Sigmoid colon (tissue), 7 donors: Measurements from ENCODE around the gene GALR1. TPM values are rescaled to one million over a fixed set of nuclear protein-coding genes. Genes with fewer than 3 reads are reported as not detected.

Experiments
- DNase-seq: peaks from one replicate; pipeline ENCODE4 v3.0.0-alpha.2; 2019
- H3K27ac ChIP-seq, 4 donors: fragments of 200-600 bp; sonication (generic); one replicate each; pipeline ENCODE4 v1.5.1; 2016 to 2019; ENCODE audit warnings: mild to moderate bottlenecking in 1 of 4
- H3K27me3 ChIP-seq, 3 donors: fragments of 200-600 bp; sonication (generic); one replicate each; pipeline ENCODE4 v1.5.1; 2019; ENCODE audit warnings: mild to moderate bottlenecking in 1 of 3
- H3K36me3 ChIP-seq, 4 donors: fragments of 200-600 bp; sonication (generic); one replicate each; pipeline ENCODE4 v1.5.1; 2016 to 2019
- H3K4me1 ChIP-seq, 4 donors: fragments of 200-600 bp; sonication (generic); one replicate each; pipeline ENCODE4 v1.5.1; 2017 to 2019
- H3K4me3 ChIP-seq, 4 donors: fragments of 200-600 bp; sonication (generic); one replicate each; pipeline ENCODE4 v1.5.1; 2017 to 2019; ENCODE audit warnings: mild to moderate bottlenecking in 2 of 4, moderate library complexity in 1 of 4
- H3K9me3 ChIP-seq, 4 donors: fragments of 200-600 bp in 3 of 4; sonication (generic) in 3 of 4; one replicate each; pipeline versions ENCODE4 v1.5.1 to v1.6.1; 2013 to 2019
- EP300 ChIP-seq, 4 donors: sonication (generic); formaldehyde crosslinking; IDR thresholded peaks; one replicate each; pipeline ENCODE4 v1.6.1; 2017; ENCODE audit warnings: antibody characterized with exemption in 4 of 4
- POLR2A ChIP-seq, 2 donors: fragments of 450-650 bp; IDR thresholded peaks; one replicate each; pipeline ENCODE4 v1.6.1; 2016; ENCODE audit warnings: antibody characterized with exemption in 2 of 2, mild to moderate bottlenecking in 2 of 2, moderate library complexity in 2 of 2
- POLR2AphosphoS5 ChIP-seq, 4 donors: sonication (generic); formaldehyde crosslinking; IDR thresholded peaks; one replicate each; pipeline ENCODE4 v1.6.1; 2017; ENCODE audit warnings: antibody characterized with exemption in 4 of 4
- WGBS, 2 donors: extraction: QIAGEN DNeasy Blood & Tissue Kit; methylation state at CpG; one replicate each; pipeline ENCODE4 v1.1.7; 2013; 5-methylcytosine and 5-hydroxymethylcytosine counted together
- intact Hi-C: fragments of 100-400 bp; cut with DNase I; formaldehyde crosslinking; loops from one replicate; pipeline ENCODE4 v1.15.1; 2023
- polyA plus RNA-seq, 3 donors: library from polyadenylated mRNA; stranded (reverse); fragments of 200-250 nt; gene quantifications; one replicate each; pipeline ENCODE4 v1.2.3, GENCODE V29; 2013
- total RNA-seq, 4 donors: library from RNA; depleted of rRNA; stranded (reverse); fragments of >200 nt; gene quantifications; one replicate each; pipeline ENCODE4 v1.1.0, GENCODE V29; 2016
- TF ChIP-seq, protein P1 (sequence below), 4 experiments: fragments of 450-650 bp in 3 of 4; fragments of 200-600 bp in 1 of 4; IDR thresholded peaks; one replicate each; pipeline ENCODE4 v1.5.1; 2016 to 2019; ENCODE audit warnings: antibody characterized with exemption in 4 of 4, mild to moderate bottlenecking in 3 of 4, moderate library complexity in 2 of 4
- donor health status: healthy with polysubstance abuse.
- donor health status: Bipolar disorder and iron deficiency.
- donor health status: healthy.

Gene GALR1, protein sequence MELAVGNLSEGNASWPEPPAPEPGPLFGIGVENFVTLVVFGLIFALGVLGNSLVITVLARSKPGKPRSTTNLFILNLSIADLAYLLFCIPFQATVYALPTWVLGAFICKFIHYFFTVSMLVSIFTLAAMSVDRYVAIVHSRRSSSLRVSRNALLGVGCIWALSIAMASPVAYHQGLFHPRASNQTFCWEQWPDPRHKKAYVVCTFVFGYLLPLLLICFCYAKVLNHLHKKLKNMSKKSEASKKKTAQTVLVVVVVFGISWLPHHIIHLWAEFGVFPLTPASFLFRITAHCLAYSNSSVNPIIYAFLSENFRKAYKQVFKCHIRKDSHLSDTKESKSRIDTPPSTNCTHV
- total RNA-seq: under 1 TPM; 0.28 to 0.71 (median 0.44) TPM
- polyA plus RNA-seq: under 1 TPM in 1 of 3 donors, not detected in 2; 0.16 TPM

DNA sequence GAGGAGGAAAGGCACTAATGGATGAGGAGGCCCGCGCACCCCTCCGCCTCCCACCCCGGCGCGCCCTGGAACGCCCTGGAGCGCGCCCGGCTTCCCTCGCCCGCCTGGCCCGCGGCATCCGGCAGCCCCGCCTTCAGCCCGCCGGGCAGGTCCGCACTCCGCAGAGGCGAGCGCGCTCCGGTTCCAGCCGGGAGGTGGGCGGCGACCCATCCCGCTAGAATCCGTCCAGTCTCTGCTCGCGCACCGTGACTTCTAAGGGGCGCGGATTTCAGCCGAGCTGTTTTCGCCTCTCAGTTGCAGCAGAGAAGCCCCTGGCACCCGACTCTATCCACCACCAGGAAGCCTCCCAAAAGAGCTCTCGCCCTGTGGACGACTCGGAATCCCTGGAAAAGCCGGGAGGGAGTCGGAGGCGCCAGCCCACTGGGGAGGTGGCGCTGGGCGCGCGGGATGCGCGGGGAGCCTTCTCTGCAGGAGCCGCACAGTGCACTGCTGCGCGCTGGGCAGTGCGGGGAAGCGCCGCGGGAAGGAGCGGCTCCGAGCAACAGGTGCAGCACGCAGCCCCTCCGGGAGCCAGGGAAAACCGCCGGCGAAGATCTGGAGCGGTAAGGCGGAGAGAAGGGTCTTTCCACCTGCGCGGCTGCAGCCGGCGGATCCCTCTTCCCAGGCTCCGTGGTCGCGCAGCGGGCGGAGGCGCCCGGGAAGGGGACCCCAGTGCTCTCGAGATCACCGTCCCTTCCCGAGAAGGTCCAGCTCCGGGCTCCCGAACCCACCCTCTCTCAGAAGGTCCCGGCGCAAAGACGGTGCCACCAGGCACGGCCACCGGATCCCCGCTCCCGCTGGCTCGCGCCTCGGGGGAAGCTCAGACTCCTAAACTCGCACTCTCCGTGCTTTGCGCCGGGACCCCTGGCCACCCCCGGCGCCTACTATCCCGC is at the start of gene GALR1:
Gene GALR1 (plus strand): TSS at position 280 of the 932 bp plus-strand sequence. CDS start 701 bp downstream, outside the sequence.
- no peaks in the 10 kb centered on the region for H3K36me3 ChIP-seq
- peaks cover 14 to 63% (median 38%) of the 10 kb centered on the region in 3 donors for H3K27me3 ChIP-seq
- intact Hi-C loops: no loop called here
- WGBS, 2 donors: 2% methylated on average over 98 of the region's 98 CpGs
- no peak within 1 kb of the TSS for H3K27ac ChIP-seq
- peaks cover 0 to 25% (median 21%) of the 10 kb centered on the region in 4 donors for H3K4me1 ChIP-seq
- TF ChIP-seq EP300 (IDR thresholded peaks at IDR 0.05) (no peak), POLR2AphosphoS5 (IDR thresholded peaks at IDR 0.05) (no peak), POLR2A (IDR thresholded peaks at IDR 0.05) (no peak)
- TF ChIP-seq, protein P1, sequence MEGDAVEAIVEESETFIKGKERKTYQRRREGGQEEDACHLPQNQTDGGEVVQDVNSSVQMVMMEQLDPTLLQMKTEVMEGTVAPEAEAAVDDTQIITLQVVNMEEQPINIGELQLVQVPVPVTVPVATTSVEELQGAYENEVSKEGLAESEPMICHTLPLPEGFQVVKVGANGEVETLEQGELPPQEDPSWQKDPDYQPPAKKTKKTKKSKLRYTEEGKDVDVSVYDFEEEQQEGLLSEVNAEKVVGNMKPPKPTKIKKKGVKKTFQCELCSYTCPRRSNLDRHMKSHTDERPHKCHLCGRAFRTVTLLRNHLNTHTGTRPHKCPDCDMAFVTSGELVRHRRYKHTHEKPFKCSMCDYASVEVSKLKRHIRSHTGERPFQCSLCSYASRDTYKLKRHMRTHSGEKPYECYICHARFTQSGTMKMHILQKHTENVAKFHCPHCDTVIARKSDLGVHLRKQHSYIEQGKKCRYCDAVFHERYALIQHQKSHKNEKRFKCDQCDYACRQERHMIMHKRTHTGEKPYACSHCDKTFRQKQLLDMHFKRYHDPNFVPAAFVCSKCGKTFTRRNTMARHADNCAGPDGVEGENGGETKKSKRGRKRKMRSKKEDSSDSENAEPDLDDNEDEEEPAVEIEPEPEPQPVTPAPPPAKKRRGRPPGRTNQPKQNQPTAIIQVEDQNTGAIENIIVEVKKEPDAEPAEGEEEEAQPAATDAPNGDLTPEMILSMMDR (IDR thresholded peaks at IDR 0.05): no peak
- peak within 1 kb of the TSS in 3 of 4 donors; percentile 32 to 39 (median 33) for H3K4me3 ChIP-seq
- peaks cover 0 to 6% (median 0%) of the 10 kb centered on the region in 4 donors for H3K9me3 ChIP-seq
- DNase-seq: no peak

DNA sequence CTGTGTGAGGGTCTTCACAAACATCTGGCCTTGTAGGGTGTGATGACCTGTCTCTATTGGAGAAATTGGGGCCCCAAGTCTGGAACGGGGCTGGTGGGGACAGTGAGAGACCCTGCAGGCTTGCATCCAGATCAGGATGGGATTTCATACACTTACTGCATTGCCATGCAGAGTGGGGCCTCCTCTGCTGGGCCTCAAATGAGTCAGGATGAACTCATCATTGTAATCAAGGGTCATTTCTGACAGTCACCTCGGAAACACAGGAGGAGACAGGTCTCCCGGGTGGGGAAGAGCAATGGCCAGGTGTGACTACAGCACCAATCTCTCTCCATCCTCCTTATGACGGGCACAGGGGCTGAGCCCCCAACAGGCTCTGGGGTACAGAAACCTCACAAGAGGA is 48.1 kb upstream of the GALR1 start:
- H3K4me3 ChIP-seq: no peak overlapping the region
- no peak for DNase-seq
- H3K36me3 ChIP-seq: no peaks in the 10 kb centered on the region
- WGBS, 2 donors: 91 to 94% methylated on average over 4 of the region's 4 CpGs
- intact Hi-C loops: no loop called here
- H3K9me3 ChIP-seq: no peaks in the 10 kb centered on the region
- TF ChIP-seq, protein P1 (IDR thresholded peaks at IDR 0.05): no peak
- no peak for TF ChIP-seq EP300 (IDR thresholded peaks at IDR 0.05)
- TF ChIP-seq POLR2AphosphoS5 (IDR thresholded peaks at IDR 0.05): no peak
- TF ChIP-seq POLR2A (IDR thresholded peaks at IDR 0.05): no peak
- H3K4me1 ChIP-seq: no peaks in the 10 kb centered on the region
- no peaks in the 10 kb centered on the region for H3K27me3 ChIP-seq
- no peak overlapping the region for H3K27ac ChIP-seq

DNA sequence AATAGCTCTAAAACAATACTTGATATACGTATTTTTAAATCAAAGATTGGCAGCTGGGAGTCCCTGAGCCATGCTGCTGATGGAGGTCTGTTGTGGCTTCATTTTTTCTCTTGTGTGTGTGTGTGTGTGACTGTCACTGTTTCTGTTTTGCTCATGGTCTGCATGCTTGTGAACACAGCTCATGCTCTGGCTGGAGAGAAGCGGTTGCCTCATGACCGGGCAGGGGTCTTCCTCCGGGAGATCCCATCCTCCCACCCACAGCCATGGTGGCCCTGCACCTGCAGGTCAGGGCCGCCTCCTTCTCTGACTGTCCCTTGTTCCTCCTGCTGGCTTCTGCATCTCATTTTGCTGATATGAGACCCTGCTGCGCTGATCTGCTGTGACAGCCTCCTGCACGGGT is 47.3 kb upstream of the GALR1 start:
- intact Hi-C loops: no loop called here
- TF ChIP-seq POLR2A (IDR thresholded peaks at IDR 0.05): no peak
- TF ChIP-seq POLR2AphosphoS5 (IDR thresholded peaks at IDR 0.05): no peak
- TF ChIP-seq EP300 (IDR thresholded peaks at IDR 0.05): no peak
- TF ChIP-seq, protein P1 (IDR thresholded peaks at IDR 0.05): no peak
- Histone ChIP-seq H3K36me3 (no peaks in the 10 kb centered on the region), H3K27me3 (no peaks in the 10 kb centered on the region), H3K9me3 (no peaks in the 10 kb centered on the region), H3K4me1 (peaks cover 0 to 6% (median 6%) of the 10 kb centered on the region in 4 donors), H3K27ac (no peak overlapping the region), H3K4me3 (no peak overlapping the region)
- WGBS, 2 donors: 92 to 93% methylated on average over 7 of the region's 7 CpGs
- no peak for DNase-seq

DNA sequence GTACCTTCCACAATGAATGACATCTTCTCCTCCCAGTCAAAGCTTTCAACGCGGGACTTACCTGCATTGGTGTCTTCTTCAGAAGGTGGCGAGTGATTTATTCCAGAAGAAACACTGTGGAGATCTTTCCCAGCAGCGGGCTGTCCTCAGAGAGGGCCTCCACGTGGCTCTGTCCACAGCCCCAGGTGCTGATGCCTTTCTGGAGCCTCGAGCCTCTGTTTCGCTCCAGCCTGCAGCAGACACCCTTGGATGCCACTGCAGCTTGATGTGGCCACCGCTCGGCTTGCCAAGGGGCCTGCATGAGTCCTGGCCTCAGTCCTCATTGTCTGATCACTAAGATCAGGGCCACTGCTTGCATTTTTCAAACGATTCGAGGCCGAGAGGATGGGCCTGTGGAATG is 46.6 kb upstream of the GALR1 start:
- Histone ChIP-seq H3K27ac (no peak overlapping the region), H3K36me3 (no peaks in the 10 kb centered on the region), H3K27me3 (no peaks in the 10 kb centered on the region), H3K4me3 (no peak overlapping the region), H3K4me1 (peaks cover 0 to 13% (median 12%) of the 10 kb centered on the region in 4 donors), H3K9me3 (no peaks in the 10 kb centered on the region)
- DNase-seq: no peak
- 83 to 86% methylated on average over 12 of the region's 12 CpGs for WGBS, 2 donors
- intact Hi-C loops: no loop called here
- no peak for TF ChIP-seq POLR2AphosphoS5 (IDR thresholded peaks at IDR 0.05)
- TF ChIP-seq POLR2A (IDR thresholded peaks at IDR 0.05): no peak
- TF ChIP-seq, protein P1 (IDR thresholded peaks at IDR 0.05): no peak
- no peak for TF ChIP-seq EP300 (IDR thresholded peaks at IDR 0.05)
